GM12892 (cell line): ENCODE measurements around the gene CAMK2G.

Experiments used
- POLR2A ChIP-seq: IDR thresholded peaks from 2 replicates; pipeline ENCODE4 v1.6.1; 2011; ENCODE audit warnings: low read depth, low read length, control low read depth
- POLR2AphosphoS5 ChIP-seq: IDR thresholded peaks from 2 replicates; pipeline ENCODE4 v1.6.1; 2011; ENCODE audit warnings: low read depth, low read length, control low read depth
- TAF1 ChIP-seq: IDR thresholded peaks from 2 replicates; pipeline ENCODE4 v1.6.1; 2011; ENCODE audit warnings: low read depth, mild to moderate bottlenecking, control low read depth, low read length, borderline replicate concordance

DNA sequence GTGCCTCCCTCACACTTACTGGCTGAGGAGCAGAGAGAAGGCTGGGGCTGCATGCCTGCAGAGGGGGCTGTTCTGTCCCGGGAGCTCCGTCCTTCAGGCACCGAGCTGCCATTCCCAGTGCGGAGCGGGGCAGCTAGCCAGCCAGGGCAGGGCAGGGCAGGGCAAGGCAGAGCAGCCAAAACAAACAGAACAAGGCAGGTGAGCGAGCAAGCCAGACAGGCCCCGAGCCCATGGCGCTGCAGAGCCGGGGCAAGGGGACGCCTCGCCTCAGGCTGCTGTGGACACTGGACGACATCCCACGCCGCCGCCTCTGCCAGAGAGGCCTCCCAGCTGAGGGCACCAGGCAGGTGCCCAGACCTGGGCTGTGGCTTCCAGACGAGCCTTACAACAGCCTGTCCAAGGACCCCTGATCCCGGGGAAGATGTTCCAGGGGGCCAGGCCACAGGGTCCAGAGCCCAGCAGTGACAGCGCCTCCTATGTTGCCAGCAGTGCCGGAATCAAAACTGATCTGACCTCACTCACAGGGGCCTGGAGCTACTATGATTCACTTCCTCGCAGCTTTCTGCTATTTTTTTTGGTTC lies 54.8 kb downstream of the CAMK2G start:
- no peak for TF ChIP-seq POLR2AphosphoS5
- no peak for TF ChIP-seq POLR2A
- TF ChIP-seq TAF1, result no peak
